GM08714 (cell line): ENCODE results near the gene FIBP.

Source experiments
- H3K4me3 ChIP-seq: fragments of 200-500 bp; sonication (Bioruptor generic); 2 replicates; pipeline ENCODE4 v1.5.1; 2014; ENCODE audit warnings: mild to moderate bottlenecking, low read length, inconsistent platforms
- ZNF274 ChIP-seq: IDR thresholded peaks from 2 replicates; pipeline ENCODE4 v1.6.1; 2012; ENCODE audit warnings: mild to moderate bottlenecking, low read depth, low read length

The FIBP gene

GRCh38 chr11:65886826-65887722 is 1.2 kb downstream of the FIBP start:
- TF ChIP-seq ZNF274 = no peak
- peak overlapping the region; percentile 82; the same call in 1 of the 2 replicates for H3K4me3 ChIP-seq

- no peak overlapping the region for H3K4me3 ChIP-seq
- TF ChIP-seq ZNF274 = no peak
These were observed 2.3 kb downstream of the FIBP start for GRCh38 chr11:65885808-65886536.

- no peak overlapping the region for H3K4me3 ChIP-seq
- TF ChIP-seq ZNF274 = no peak
These were observed 3.0 kb downstream of the FIBP start for GRCh38 chr11:65885231-65885630.

GRCh38 chr11:65884716-65885092 is 3.6 kb downstream of the FIBP start:
- no peak for TF ChIP-seq ZNF274
- no peak overlapping the region for H3K4me3 ChIP-seq

GRCh38 chr11:65883786-65884715 is 4.2 kb downstream of the FIBP start:
- H3K4me3 ChIP-seq = no peak overlapping the region
- TF ChIP-seq ZNF274 = no peak

- TF ChIP-seq ZNF274 = no peak
- no peak overlapping the region for H3K4me3 ChIP-seq
These were observed 5.1 kb downstream of the FIBP start for GRCh38 chr11:65883058-65883761.

GRCh38 chr11:65882120-65883057 is 5.9 kb downstream of the FIBP start:
- no peak overlapping the region for H3K4me3 ChIP-seq
- TF ChIP-seq ZNF274 = no peak

GRCh38 chr11:65880844-65881421 is 7.3 kb downstream of the FIBP start:
- no peak overlapping the region for H3K4me3 ChIP-seq
- TF ChIP-seq ZNF274 = no peak

- TF ChIP-seq ZNF274 = no peak
- H3K4me3 ChIP-seq = no peak overlapping the region
These were observed 8.2 kb downstream of the FIBP start for GRCh38 chr11:65880027-65880426.

- no peak within 1 kb of the TSS for H3K4me3 ChIP-seq
- no peak for TF ChIP-seq ZNF274
These were observed 8.7 kb downstream of the FIBP start, which contains the start of gene CTSW for GRCh38 chr11:65879617-65880016. Gene CTSW (plus strand): TSS chr11:65879837. CDS start chr11:65879855, 18 bp downstream.

- TF ChIP-seq ZNF274 = no peak
- H3K4me3 ChIP-seq = peak overlapping the region; percentile 39; the same call in 1 of the 2 replicates
These were observed 14.7 kb downstream of the FIBP start for GRCh38 chr11:65873318-65874156.
